ENCODE measurements around the gene DIPK1B.

DNA sequence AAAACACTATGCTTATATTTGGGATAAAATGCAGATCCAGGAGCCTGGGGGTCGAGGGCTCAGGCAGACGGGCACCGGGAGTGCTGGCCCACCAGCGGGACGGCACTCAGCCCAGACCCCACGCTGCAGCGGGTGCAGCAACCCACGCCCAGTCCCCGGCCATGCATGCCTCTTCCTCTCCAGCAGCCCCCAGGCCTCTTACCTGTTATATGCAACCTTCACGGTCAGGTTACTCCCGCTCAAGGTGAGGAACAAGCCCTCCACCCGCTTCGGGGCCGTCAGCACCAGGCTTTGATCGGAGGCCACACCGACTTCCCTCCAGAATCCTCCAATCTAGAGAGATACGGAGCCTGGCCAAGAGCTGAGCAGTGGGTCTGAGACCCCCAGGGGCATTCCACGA is 44.5 kb downstream of the DIPK1B start:
- TF ChIP-seq POLR2A (IDR thresholded peaks at IDR 0.05; ENCODE audit: low read depth, low read length) (no peak), POLR2AphosphoS5 (IDR thresholded peaks at IDR 0.05; ENCODE audit: low read depth, low read length) (no peak), TAF1 (IDR thresholded peaks at IDR 0.05; ENCODE audit: low read depth, low read length) (no peak)

Measured in GM12891 (cell line).